RPMI7951 (cell line): Measurements from ENCODE around the gene MCU. TPM values are rescaled to one million over a fixed set of nuclear protein-coding genes. Genes with fewer than 3 reads are reported as not detected.
A peak's percentile ranks its signal among the peaks of the same experiment; 100 is the strongest.

ENCODE experiments used
- DNase-seq: peaks from one replicate; pipeline ENCODE4 v3.0.0-alpha.2; 2012; ENCODE audit warnings: low read depth
- total RNA-seq: library from RNA; depleted of rRNA; stranded (reverse); fragments of >200 nt; shearing (Covaris generic); gene quantifications from 2 replicates; pipeline ENCODE4 v1.2.3, GENCODE V29; 2014

Gene MCU
- total RNA-seq, 1 experiment from 2014 or later, result 31.1 TPM

DNA sequence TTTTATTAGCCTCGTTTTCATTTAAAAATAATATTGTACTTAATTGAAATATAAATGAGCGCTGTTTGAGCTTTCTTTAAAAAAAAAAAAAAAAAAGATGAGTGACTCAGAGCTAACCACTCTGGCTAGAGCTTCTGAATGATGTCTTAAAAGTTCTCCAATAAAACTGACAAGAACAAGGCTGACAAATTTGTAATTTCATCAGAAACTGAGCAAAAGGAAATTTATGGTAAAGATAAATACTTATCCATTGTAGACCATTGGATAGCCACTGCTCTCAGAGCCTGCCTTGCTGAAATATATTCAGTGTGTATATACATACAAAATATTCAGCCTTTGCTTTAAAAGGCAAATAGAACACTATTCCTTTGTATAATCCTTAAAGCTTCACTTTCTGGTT, 110.4 kb downstream of the MCU start:
- DNase-seq, result peak; percentile 24

DNA sequence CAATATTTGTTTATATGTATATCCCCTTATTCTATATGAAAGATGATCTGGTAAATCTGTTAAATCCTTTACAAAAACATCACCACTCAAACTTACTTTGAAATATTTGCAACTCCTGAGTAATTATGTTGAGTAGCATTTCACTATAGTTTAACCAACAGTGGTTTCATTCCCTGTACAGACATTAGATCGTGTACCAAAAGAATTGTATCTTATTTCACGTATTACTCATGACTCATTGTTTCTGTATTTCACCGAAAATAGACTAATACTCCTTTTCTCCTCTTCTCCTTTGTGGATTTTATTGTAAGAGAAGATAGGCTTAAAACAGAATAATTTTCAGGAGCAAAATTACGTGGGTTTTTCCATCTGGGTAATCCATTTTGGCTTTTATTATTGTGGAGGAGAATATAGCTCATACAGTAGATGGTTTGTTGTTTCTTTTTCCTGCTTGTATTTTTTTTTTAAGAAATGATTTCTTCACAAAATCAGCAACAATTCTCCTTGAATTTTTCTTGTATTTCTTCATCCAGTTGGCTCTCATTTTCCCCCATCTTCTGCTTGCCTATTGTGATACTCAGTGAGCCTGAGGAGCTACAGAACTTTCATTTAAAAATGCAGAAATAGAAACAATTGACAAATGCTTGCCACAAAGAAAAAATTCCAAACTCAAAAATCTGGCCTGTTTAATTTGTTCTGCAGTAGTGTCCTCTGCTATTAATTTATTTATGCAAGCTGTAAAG, 111.0 kb downstream of the MCU start:
- DNase-seq, result peak; percentile 57

DNA sequence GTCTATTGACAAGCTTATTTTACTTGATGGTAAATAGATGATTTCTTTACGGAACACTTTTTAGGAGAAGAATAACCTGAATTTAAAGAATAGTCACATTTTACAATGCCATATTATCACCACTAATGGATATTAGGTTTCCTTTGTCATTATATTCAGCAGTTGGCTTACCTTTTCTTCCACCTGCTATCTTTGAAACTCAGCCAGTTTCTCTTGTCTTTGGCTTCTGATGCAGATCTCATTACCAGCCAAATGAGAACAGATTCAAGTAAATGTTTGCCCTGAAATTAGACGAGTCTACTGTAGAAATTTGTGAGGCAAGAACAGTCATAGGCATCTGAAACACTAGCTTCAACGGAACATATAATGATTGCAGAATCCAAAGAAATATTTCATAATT, 116.1 kb downstream of the MCU start:
- DNase-seq, result no peak

DNA sequence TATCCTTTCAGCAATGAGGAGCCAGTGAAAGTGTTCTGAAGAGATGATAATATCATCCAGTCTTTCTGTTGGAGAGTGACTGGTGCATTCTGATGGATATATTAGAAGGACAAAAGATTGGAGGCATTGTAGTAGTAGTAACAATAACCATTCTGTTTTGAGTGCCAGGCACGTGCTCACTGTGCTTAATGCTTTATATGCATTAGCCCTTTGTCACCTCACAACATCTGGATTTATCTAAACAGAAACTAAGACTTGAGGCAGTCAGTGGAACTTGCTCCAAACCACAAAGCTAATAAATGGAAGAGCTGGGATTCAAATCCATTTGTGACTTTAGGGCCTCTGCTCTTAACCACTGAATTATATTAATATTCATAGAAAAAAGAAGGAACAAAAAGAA, 117.1 kb downstream of the MCU start:
- DNase-seq, result no peak

DNA sequence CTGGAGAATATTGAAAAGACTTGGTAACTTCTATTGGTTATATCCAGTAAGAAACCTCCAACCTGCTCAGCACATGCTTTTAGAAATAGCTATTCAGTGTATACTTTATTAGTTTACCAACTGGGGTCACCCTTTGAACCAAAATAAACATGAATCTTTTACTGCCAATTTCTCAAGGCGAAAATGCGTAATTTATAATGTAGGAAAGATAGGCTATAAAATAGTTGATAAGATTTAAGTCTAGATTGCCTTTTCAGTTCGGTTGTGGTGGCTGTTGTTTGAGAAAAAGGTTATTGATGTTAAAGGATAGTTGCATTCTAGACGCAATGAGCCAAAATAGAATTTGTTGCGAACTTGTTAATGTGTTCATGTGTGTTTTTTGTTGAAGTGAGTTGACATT, 119.0 kb downstream of the MCU start:
- no peak for DNase-seq

DNA sequence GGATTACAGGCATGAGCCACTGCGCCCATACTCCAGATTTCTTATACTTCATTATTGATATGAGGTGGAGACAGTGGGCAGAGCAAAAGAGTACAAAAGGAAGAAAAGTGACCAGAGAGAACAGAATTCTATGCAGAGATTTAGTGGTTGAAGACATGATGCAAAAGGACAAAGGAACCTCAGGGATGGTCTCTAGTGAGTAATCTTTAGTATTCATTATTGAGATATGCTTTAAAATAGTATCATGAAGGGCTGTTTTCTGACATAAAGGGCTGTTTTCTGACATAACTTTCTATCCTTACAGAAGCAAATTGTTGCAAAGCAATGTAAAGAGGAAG, 120.4 kb downstream of the MCU start:
- no peak for DNase-seq

DNA sequence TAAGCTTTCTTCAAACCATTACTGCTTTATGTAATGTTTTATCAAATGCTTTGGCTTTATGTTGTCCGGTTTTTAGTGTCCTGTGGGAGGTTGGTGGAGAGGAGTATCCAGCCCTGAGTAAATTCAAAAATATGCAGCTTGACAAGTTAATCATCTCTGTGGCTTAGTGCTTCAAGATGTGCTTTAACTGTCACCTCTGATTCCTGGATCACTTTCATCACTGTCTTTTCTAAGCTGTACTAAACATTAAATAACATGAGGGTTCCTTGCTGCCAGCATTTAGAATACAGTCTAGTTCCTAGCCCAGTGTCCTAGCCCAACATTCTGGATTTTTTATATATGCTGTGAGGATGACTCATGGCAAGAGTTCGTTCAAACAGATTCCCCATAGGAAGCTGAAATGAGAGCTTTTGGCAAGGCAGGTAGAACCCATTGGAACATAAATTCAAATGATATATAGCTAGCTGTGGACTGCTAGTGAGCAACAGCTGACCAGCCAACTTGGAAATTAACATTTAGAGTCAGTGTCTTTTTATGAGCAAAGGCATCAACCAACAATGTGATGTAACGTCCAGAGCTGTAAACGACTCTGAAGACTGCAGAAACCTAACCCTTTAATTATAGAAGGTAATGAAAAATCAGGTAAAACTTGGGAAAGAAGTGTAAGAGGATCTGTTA, 120.9 kb downstream of the MCU start:
- peak; percentile 66 for DNase-seq

DNA sequence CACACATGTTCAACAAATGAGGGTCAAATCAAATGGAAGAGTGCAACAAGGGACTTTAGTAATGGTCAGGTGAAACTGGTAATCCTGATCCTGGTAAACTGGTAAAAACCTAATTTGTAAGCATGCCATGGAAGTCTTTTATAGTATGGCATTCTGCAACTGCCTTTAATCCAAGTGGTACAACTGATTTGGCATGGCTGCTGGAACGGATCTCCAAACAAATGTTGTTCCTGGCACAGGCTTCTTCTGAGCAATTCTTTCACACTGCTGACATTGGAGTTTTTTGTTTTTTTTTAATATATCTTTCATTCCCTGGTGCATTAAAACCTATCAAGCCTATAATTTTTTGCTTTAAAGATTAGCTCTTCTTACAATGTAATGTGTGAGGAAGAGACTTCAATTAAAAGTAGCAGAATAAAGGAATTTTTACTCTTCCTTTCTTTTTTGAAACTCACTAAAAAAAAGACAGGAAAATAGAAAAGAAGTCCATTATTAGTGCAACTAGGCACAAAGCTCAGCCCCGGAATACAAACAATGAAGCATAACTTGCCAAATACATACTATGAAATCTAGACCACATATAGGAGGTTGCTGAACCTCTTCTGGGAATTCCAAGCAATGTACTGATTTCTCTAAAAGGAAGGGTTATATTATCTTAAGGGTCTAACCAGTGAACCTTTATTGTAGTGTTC, 122.3 kb downstream of the MCU start:
- DNase-seq, result no peak

DNA sequence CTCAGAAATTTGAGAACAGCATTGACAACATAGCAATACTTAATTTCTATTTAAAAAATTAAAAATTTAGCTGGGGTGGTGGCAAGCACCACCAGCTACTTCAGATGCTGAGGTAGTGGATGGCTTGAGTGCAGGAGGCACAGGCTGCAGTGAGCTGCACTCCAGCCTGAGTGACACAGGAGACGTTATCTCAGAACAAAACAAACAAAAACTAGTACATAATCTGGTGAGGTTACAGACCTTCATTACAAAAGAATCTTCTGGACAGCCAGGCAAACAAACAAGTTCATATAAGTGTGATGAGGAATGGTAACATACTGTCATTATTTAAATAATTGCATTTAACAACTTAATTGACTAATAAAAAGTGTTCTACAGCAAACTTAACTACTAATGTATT, 124.6 kb downstream of the MCU start:
- DNase-seq, result no peak

DNA sequence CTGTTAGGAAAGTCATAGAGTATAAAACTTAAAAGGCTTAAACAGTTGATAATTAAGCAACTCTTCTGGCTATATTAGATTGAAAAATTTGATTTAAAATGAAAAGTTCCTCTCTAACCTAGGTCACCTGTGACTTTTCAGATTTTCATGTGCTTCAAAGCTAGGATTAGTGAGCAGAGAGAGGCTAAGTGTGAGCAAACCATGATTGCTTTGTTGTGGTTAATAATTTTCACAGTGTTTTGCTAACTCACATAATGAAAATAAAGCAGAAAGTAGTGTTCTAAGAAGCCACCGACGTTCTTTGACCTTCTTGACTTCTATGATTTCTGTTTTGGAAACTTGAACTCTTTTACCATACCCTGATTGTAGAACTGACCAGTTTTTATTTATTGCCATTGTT, 126.1 kb downstream of the MCU start:
- no peak for DNase-seq

DNA sequence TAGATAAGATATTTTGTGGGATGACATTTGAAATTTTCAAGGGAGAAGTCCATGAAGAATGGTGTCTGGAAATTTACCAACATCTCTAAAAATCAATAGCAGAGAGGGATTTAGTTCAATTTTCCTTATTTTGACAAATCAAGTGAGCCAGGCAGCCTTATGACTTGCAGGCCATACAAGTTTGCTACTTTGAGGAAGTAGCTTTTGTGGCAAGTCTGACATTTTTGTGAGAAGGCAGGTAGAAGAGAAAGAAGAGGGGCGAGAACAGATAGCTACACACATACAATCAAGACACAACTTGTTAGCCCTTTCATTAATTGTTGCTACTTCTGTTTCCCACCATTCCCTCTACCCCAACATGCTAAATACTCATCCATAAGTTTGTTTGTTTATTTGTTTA, 127.1 kb downstream of the MCU start:
- DNase-seq, result no peak

DNA sequence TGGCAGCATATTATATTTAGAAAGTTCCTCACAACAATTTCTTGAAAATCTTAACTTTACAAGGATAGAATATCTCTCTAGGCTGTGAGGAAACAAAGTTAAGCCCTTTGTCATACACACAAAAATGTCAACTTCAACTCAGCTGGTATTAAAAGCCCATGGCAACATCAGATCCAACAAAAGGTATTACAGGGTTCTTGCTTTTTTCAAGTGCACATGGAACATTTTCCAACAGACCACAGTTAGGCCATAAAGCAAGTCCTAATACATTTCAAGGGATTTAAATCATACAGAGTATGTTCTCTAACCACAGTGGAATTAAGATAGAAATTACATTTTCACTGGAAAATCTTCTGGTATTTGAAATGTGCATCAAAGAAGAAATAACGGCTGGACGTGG, 129.7 kb downstream of the MCU start:
- DNase-seq, result no peak

DNA sequence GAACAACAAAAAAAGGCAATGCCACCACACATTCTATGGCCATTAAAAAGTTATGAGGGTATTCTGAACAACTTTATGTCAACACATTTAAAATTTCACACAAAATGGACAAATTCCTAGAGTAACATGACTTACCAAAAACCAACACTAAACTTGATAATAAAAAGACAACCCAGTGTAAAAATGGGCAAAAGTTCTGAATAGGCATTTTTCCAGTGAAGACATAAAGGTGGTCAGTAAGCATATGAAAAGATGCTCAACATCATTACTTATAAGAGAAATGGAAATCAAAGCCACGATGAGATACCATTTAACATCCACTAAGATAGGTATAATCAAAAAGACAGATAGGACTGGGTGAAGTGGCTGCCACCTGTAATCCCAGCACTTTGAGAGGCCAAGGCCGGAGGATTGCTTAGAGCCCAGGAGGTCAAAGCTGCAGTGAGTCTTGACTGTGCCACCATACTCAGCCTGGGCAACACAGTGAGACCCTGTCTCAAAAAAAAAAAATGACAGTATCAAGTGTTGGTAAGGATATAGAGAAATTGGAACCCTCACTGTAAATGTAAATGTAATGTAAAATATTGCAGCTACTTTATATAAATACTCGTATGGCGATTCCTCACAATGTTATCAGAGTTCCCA, 130.5 kb downstream of the MCU start:
- DNase-seq, result no peak

DNA sequence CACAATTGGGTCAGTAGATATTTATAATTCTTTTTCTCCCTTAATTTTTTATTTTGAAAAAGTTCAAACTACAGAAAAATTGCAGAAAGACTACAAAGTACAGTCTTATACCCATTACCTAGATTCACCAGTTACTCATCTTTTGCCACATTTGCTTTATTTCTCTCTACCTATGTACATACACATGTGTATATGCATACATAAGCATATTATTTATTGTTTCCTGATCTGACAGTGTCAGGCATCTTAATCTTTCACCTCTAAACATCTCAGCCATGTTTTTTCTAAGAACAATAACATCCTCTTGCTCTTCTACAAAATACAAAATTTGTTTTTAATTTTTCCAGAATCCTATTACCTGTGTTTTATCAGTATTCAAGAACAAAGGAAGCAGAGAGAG, 133.2 kb downstream of the MCU start:
- DNase-seq, result no peak

DNA sequence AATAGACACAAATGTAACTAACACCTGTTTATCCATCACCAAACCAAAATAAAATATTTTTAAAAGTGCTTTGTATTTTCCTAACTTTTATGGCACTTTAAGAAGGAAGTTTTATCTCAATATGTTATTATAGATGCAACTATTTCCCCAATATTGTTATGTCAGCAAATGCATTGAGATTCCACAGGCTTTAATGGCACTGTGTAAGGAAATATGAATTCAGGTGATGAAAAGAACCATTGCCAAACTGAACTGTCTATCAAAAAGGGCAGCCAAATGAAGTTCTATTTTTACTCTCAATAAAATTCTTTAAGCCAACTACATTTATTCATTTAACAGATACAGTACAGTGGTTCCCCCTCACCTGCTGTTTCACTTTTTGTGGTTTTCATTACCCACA, 134.4 kb downstream of the MCU start:
- DNase-seq, result no peak

DNA sequence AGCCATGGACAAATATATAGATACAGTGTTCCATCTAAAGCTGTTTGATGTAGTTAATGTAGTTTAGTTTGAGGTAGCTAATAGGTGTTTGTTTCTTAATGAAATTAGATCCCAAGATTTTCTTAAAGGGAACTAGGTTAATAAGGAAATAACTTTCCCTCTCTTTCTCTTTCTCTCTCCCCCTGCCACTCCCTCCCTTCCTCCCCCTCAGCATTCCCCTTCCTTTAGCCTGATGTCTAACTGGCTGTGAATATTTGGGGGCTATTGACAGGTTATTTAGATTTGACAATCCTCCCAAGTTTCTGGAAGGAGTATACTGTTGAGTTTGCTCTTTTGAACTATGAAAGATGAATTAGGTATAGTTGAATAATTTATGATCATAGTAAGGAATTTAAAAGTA, 136.4 kb downstream of the MCU start:
- DNase-seq, result no peak

DNA sequence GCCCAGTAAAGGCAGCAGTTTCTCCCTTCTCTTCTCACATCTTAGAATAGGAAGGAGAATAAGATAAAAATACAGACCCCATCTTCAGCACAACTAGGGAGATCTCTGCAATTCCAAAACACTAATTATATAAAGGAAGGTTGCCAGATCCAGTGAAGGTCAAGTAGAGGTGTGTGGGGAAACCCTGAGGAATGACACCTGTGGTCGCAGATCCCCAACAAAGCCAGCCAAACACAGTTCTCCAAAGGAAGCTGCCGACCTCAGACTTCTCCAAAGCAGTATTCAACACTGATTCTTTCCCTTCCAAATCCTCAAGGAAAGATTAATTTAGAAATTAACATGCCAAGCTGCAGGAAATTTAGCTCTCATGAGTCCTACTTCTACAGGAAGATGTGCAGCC, 138.7 kb downstream of the MCU start:
- no peak for DNase-seq

DNA sequence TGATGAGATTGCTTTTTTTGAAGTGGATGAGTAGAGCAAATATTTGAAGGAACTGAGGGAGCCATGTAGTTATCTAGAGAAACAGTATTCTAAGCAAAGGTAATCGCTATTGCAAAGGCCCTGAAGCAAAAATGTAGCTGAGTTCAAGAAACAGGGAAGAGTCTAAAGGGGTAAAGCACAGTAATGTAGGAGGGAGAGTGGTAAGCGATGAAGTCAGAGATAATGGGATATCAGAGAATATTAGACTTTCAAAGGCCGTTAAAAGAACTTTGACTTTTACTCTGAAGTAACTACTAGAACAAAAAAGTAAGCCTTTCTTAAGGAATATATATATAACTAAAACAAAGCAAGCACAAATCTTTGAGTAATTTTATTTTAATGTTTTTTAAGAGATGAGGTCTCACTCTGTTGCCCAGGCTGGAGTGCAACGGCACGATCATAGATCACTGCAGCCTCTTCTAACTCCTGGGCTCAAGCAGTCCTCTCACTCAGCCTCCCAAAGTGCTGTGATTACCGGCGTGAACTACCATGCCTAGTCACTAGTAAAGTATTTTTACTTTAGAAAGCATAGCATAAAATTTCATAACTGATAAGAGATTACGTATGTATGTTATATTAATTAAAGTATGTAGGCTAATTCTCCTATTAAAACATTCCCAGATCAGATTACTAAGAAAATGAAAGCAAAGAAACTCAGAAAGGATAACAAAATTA, 139.9 kb downstream of the MCU start:
- DNase-seq, result no peak

DNA sequence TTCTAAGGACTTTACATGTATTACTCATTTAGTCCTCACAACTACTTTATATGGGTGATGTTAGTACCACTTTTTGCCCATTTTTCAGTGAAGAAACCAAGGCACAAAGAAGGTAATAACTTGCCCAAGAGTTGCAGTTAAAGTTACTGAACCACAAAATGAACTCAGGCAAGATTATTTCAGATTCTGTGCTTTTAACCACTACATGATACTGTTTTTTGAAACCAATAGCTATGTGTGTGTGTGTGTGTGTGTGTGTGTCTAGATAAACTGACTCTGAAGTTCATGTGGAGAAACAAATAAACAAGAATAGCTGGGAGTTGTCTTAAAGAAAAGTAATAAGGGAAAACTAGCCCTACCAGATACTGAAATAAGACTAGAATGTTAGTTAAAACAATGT, 140.8 kb downstream of the MCU start:
- DNase-seq, result no peak

DNA sequence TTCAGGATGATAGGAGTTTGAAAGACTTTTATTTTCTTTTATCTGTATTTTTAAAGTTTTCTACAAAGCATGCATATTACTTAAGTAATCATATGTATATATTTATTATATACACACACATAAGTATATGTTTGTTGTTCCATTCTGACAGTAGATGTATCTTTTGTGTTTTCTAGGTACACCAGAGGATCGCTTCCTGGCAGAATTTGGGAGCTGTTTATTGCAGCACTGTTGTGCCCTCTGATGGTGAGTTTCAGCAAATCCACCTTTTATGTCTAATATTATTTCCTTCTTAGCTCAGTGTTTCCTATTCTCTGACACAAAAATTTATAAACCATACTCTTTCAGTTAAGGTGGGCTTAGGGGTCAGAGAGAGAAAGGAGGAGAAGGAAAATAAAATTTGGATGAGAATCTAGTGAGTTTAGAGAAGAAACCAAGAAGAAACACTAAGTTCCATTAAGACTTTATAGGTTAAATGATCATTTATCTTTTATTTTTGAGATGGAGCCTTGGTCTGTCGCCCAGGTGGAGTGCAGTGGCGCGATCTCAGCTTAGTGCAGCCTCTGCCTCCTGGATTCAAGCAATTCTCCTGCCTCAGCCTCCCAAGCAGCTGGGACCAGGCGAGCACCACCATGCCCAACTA, 142.4 kb downstream of the MCU start:
- DNase-seq, result peak; percentile 57

DNA sequence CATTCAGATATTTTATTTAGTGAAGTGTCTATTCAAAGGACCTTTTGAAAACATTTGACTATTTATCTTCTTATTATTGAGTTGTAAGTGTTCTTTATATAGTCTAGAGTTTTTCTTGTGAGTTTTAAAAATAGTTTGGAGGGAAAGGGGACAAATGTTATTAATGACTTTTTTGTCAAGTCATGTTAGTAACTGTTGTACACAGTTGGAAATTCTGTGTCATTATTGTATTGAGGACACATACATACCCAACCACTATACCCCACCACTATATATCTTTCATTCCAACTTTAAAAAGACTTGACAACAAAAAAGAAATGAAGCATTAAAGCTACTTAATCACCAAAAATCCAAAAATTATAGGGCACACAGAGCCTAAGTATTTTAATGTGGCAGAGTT, 148.4 kb downstream of the MCU start:
- no peak for DNase-seq

DNA sequence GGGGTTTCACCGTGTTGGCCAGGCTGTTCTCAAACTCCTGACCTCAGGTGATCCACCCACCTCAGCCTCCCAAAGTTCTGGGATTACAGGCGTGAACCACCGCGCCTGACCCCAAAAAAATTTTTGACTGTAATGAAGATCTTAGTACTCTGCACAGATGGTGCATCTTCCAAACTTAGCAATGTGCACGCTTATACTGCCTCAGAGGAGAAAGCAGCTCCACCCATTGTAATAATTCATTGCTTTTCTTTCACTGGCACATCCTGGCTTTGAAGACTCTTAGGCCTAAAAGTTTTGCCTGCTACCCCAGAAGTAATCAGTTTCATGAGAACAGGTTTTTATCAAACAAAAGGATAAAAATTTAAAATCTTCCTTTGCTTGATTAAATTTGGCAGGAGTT, 149.5 kb downstream of the MCU start:
- no peak for DNase-seq
